IPS-15b (cell line): ENCODE results near the gene RCC1.
A peak's percentile ranks its signal among the peaks of the same experiment; 100 is the strongest.
"Not testable (repeated sequence)": the region's sequence is repeated elsewhere in the genome, so short reads cannot be mapped to it uniquely, and the experiment has no call there.

Source experiments
- H3K27me3 ChIP-seq: one replicate; pipeline ENCODE4 v1.6.1; 2013; ENCODE audit warnings: low read length; ENCODE audit not compliant: control insufficient read depth, insufficient read depth
- H3K36me3 ChIP-seq: one replicate; pipeline ENCODE4 v1.6.1; 2013; ENCODE audit warnings: low read length; ENCODE audit not compliant: control insufficient read depth, insufficient read depth
- H3K4me1 ChIP-seq: one replicate; pipeline ENCODE4 v1.6.1; 2013; ENCODE audit warnings: mild to moderate bottlenecking, low read length; ENCODE audit not compliant: control insufficient read depth, insufficient read depth
- H3K4me3 ChIP-seq: one replicate; pipeline ENCODE4 v1.5.1; 2013; ENCODE audit warnings: low read depth, low read length
- H3K9ac ChIP-seq: one replicate; pipeline ENCODE4 v1.6.1; 2013; ENCODE audit warnings: low read depth, mild to moderate bottlenecking, low read length
- H3K9me3 ChIP-seq: one replicate; pipeline ENCODE4 v1.6.1; 2013; ENCODE audit warnings: mild to moderate bottlenecking, low read length; ENCODE audit not compliant: control insufficient read depth, insufficient read depth

Gene RCC1

GRCh38 chr1:28514445-28514933 lies 8.6 kb downstream of the RCC1 start:
- peaks cover 15% of the 10 kb centered on the region for H3K36me3 ChIP-seq
- not testable (repeated sequence) for H3K9ac ChIP-seq, H3K4me1 ChIP-seq, H3K9me3 ChIP-seq, H3K4me3 ChIP-seq, H3K27me3 ChIP-seq

GRCh38 chr1:28516518-28516956 lies 10.7 kb downstream of the RCC1 start:
- H3K27me3 ChIP-seq, result no peaks in the 10 kb centered on the region
- no peak overlapping the region for H3K4me3 ChIP-seq
- H3K9me3 ChIP-seq, result no peaks in the 10 kb centered on the region
- H3K36me3 ChIP-seq, result peaks cover 6% of the 10 kb centered on the region
- peaks cover 9% of the 10 kb centered on the region for H3K4me1 ChIP-seq
- H3K9ac ChIP-seq, result no peak overlapping the region

GRCh38 chr1:28517649-28517999 lies 11.8 kb downstream of the RCC1 start:
- H3K27me3 ChIP-seq, result no peaks in the 10 kb centered on the region
- peaks cover 6% of the 10 kb centered on the region for H3K36me3 ChIP-seq
- H3K4me1 ChIP-seq, result peaks cover 14% of the 10 kb centered on the region
- H3K9ac ChIP-seq, result peak overlapping the region; percentile 9
- no peaks in the 10 kb centered on the region for H3K9me3 ChIP-seq
- peak overlapping the region; percentile 48 for H3K4me3 ChIP-seq

GRCh38 chr1:28518000-28518744 lies 12.3 kb downstream of the RCC1 start:
- H3K4me1 ChIP-seq, result peaks cover 14% of the 10 kb centered on the region
- H3K4me3 ChIP-seq, result peak overlapping the region; percentile 89
- H3K9me3 ChIP-seq, result no peaks in the 10 kb centered on the region
- peak overlapping the region; percentile 91 for H3K9ac ChIP-seq
- no peaks in the 10 kb centered on the region for H3K27me3 ChIP-seq
- H3K36me3 ChIP-seq, result peaks cover 6% of the 10 kb centered on the region

- Histone ChIP-seq H3K4me3 (peak overlapping the region; percentile 89), H3K36me3 (peaks cover 6% of the 10 kb centered on the region), H3K4me1 (peaks cover 14% of the 10 kb centered on the region), H3K9ac (peak overlapping the region; percentile 84), H3K9me3 (no peaks in the 10 kb centered on the region), H3K27me3 (no peaks in the 10 kb centered on the region)
These were observed 13.0 kb downstream of the RCC1 start for GRCh38 chr1:28518745-28519341.

- H3K36me3 ChIP-seq, result peaks cover 6% of the 10 kb centered on the region
These were observed 14.3 kb downstream of the RCC1 start for GRCh38 chr1:28519946-28520725.

GRCh38 chr1:28520796-28521195 lies 15.0 kb downstream of the RCC1 start:
- not testable (repeated sequence) for H3K4me3 ChIP-seq, H3K9ac ChIP-seq

More at GRCh38 chr1:28519946-28520725, 14.3 kb downstream of the RCC1 start:
- H3K27me3 ChIP-seq, result no peaks in the 10 kb centered on the region
- H3K4me3 ChIP-seq, result no peak overlapping the region
- H3K4me1 ChIP-seq, result peaks cover 14% of the 10 kb centered on the region
- no peaks in the 10 kb centered on the region for H3K9me3 ChIP-seq
- H3K9ac ChIP-seq, result peak overlapping the region; percentile 37

GRCh38 chr1:28521502-28522164 lies 15.8 kb downstream of the RCC1 start:
- H3K9ac ChIP-seq, result no peak overlapping the region
- H3K4me3 ChIP-seq, result no peak overlapping the region
- peaks cover 14% of the 10 kb centered on the region for H3K4me1 ChIP-seq
- H3K9me3 ChIP-seq, result no peaks in the 10 kb centered on the region
- peaks cover 6% of the 10 kb centered on the region for H3K36me3 ChIP-seq
- H3K27me3 ChIP-seq, result no peaks in the 10 kb centered on the region

More at GRCh38 chr1:28520796-28521195, 15.0 kb downstream of the RCC1 start:
- not testable (repeated sequence) for H3K36me3 ChIP-seq, H3K27me3 ChIP-seq, H3K9me3 ChIP-seq
- H3K4me1 ChIP-seq, result peaks cover 14% of the 10 kb centered on the region

GRCh38 chr1:28522537-28522936 lies 16.7 kb downstream of the RCC1 start:
- H3K9ac ChIP-seq, H3K27me3 ChIP-seq, H3K36me3 ChIP-seq, H3K4me3 ChIP-seq, H3K9me3 ChIP-seq: not testable (repeated sequence)
- peaks cover 14% of the 10 kb centered on the region for H3K4me1 ChIP-seq

- not testable (repeated sequence) for H3K4me1 ChIP-seq, H3K27me3 ChIP-seq, H3K9me3 ChIP-seq, H3K4me3 ChIP-seq
- H3K36me3 ChIP-seq, result peaks cover 14% of the 10 kb centered on the region
- H3K9ac ChIP-seq, result peak overlapping the region; percentile 16
These were observed 19.3 kb downstream of the RCC1 start for GRCh38 chr1:28525002-28525642.

- Histone ChIP-seq H3K4me1 (peaks cover 1% of the 10 kb centered on the region), H3K27me3 (no peaks in the 10 kb centered on the region), H3K36me3 (peaks cover 17% of the 10 kb centered on the region)
These were observed 21.0 kb downstream of the RCC1 start for GRCh38 chr1:28526886-28527285.

More at GRCh38 chr1:28526886-28527285, 21.0 kb downstream of the RCC1 start:
- Histone ChIP-seq H3K9me3 (no peaks in the 10 kb centered on the region), H3K9ac (no peak overlapping the region), H3K4me3 (no peak overlapping the region)
